HEK293T (cell line): Measurements from ENCODE around the gene ATP1B2.

ENCODE experiments used
- ARNT ChIP-seq: fragments of 450-650 bp; IDR thresholded peaks from 2 replicates; pipeline ENCODE4 v1.6.1; 2017; ENCODE audit warnings: mild to moderate bottlenecking
- BHLHE40 ChIP-seq: fragments of 450-650 bp; IDR thresholded peaks from 2 replicates; pipeline ENCODE4 v1.6.1; 2016; ENCODE audit warnings: mild to moderate bottlenecking, moderate library complexity, borderline replicate concordance
- FOXA1 ChIP-seq: fragments of 450-650 bp; IDR thresholded peaks from 2 replicates; pipeline ENCODE4 v1.6.1; 2016; ENCODE audit warnings: mild to moderate bottlenecking
- LEF1 ChIP-seq: fragments of 450-650 bp; IDR thresholded peaks from 2 replicates; pipeline ENCODE4 v1.6.1; 2017; ENCODE audit warnings: mild to moderate bottlenecking, borderline replicate concordance
- NFRKB ChIP-seq: fragments of 450-650 bp; IDR thresholded peaks from 2 replicates; pipeline ENCODE4 v1.6.1; 2016; ENCODE audit warnings: mild to moderate bottlenecking, moderate library complexity
- PKNOX1 ChIP-seq: fragments of 450-650 bp; IDR thresholded peaks from 2 replicates; pipeline ENCODE4 v1.6.1; 2016
- SUZ12 ChIP-seq: fragments of 450-650 bp; IDR thresholded peaks from 2 replicates; pipeline ENCODE4 v1.6.1; 2016; ENCODE audit warnings: mild to moderate bottlenecking

GRCh38 chr17:7633093-7633492, 17.6 kb upstream of the ATP1B2 start:
- no peak for TF ChIP-seq PKNOX1
- TF ChIP-seq ARNT = no peak
- TF ChIP-seq SUZ12 = no peak
- TF ChIP-seq LEF1 = no peak
- no peak for TF ChIP-seq BHLHE40
- TF ChIP-seq NFRKB = no peak
- no peak for TF ChIP-seq FOXA1
